IPS-20b (cell line): ENCODE measurements around the gene GRB14.

ENCODE experiments used
- H3K27ac ChIP-seq: one replicate; pipeline ENCODE4 v1.5.1; 2013; ENCODE audit warnings: low read length
- H3K27me3 ChIP-seq: 2 replicates; pipeline ENCODE4 v1.6.1; 2013; ENCODE audit warnings: mild to moderate bottlenecking, low read length, inconsistent platforms; ENCODE audit not compliant: insufficient read depth
- H3K36me3 ChIP-seq: 2 replicates; pipeline ENCODE4 v1.6.1; 2013; ENCODE audit warnings: low read depth, mild to moderate bottlenecking, inconsistent platforms, low read length, moderate library complexity; ENCODE audit not compliant: insufficient read depth
- H3K4me1 ChIP-seq: 2 replicates; pipeline ENCODE4 v1.6.1; 2013; ENCODE audit warnings: mild to moderate bottlenecking, control low read depth, inconsistent platforms, low read length, moderate library complexity; ENCODE audit not compliant: insufficient read depth
- H3K4me3 ChIP-seq: 2 replicates; pipeline ENCODE4 v1.5.1; 2013; ENCODE audit warnings: mild to moderate bottlenecking, low read length, inconsistent platforms
- H3K9ac ChIP-seq: 2 replicates; pipeline ENCODE4 v1.6.1; 2013; ENCODE audit warnings: low read depth, mild to moderate bottlenecking, inconsistent platforms, low read length, moderate library complexity
- H3K9me3 ChIP-seq: 2 replicates; pipeline ENCODE4 v1.6.1; 2013; ENCODE audit warnings: mild to moderate bottlenecking, low read depth, low read length, inconsistent platforms; ENCODE audit not compliant: insufficient read depth

Gene GRB14

GRCh38 chr2:164620873-164621763 is at the start of gene GRB14:
GRB14 (minus strand) TSS chr2:164621482; CDS start chr2:164621309, 173 bp downstream.
- Histone ChIP-seq H3K4me1 (peaks cover 25% of the 10 kb centered on the region), H3K9ac (peak within 1 kb of the TSS; percentile 86; the same call in 1 of the 2 replicates), H3K36me3 (peaks cover 8% of the 10 kb centered on the region; the same call in 1 of the 2 replicates), H3K4me3 (peak within 1 kb of the TSS; percentile 79), H3K27me3 (peaks cover 10% of the 10 kb centered on the region; the same call in 1 of the 2 replicates), H3K27ac (peak within 1 kb of the TSS; percentile 44), H3K9me3 (no peaks in the 10 kb centered on the region)

GRCh38 chr2:164669291-164669690 is 48.0 kb upstream of the GRB14 start:
- Histone ChIP-seq H3K4me3 (no peak overlapping the region), H3K9me3 (no peaks in the 10 kb centered on the region), H3K9ac (no peak overlapping the region), H3K4me1 (no peaks in the 10 kb centered on the region), H3K27ac (no peak overlapping the region), H3K36me3 (no peaks in the 10 kb centered on the region), H3K27me3 (no peaks in the 10 kb centered on the region)

- H3K27ac ChIP-seq, result no peak overlapping the region
- H3K9ac ChIP-seq, result no peak overlapping the region
- H3K9me3 ChIP-seq, result no peaks in the 10 kb centered on the region
- H3K27me3 ChIP-seq, result no peaks in the 10 kb centered on the region
- no peaks in the 10 kb centered on the region for H3K36me3 ChIP-seq
- no peak overlapping the region for H3K4me3 ChIP-seq
- H3K4me1 ChIP-seq, result no peaks in the 10 kb centered on the region
These were observed 46.3 kb upstream of the GRB14 start for GRCh38 chr2:164667566-164667965.

- no peak overlapping the region for H3K9ac ChIP-seq
- H3K27ac ChIP-seq, result no peak overlapping the region
- no peaks in the 10 kb centered on the region for H3K27me3 ChIP-seq
- no peak overlapping the region for H3K4me3 ChIP-seq
- no peaks in the 10 kb centered on the region for H3K36me3 ChIP-seq
- 0 out of 2 replicates have a peak, but pooled peaks cover 3% of the 10 kb centered on the region for H3K4me1 ChIP-seq
- no peaks in the 10 kb centered on the region for H3K9me3 ChIP-seq
These were observed 42.8 kb upstream of the GRB14 start for GRCh38 chr2:164664070-164664469.

GRCh38 chr2:164662868-164663631 is 41.8 kb upstream of the GRB14 start:
- H3K9me3 ChIP-seq, result no peaks in the 10 kb centered on the region
- no peak overlapping the region for H3K4me3 ChIP-seq
- no peak overlapping the region for H3K9ac ChIP-seq
- H3K27ac ChIP-seq, result no peak overlapping the region
- H3K4me1 ChIP-seq, result 0 out of 2 replicates have a peak, but pooled peaks cover 3% of the 10 kb centered on the region
- H3K36me3 ChIP-seq, result no peaks in the 10 kb centered on the region
- H3K27me3 ChIP-seq, result no peaks in the 10 kb centered on the region

- H3K36me3 ChIP-seq, result no peaks in the 10 kb centered on the region
- H3K27me3 ChIP-seq, result no peaks in the 10 kb centered on the region
- no peak overlapping the region for H3K27ac ChIP-seq
- H3K9me3 ChIP-seq, result no peaks in the 10 kb centered on the region
- H3K4me1 ChIP-seq, result 0 out of 2 replicates have a peak, but pooled peaks cover 3% of the 10 kb centered on the region
- no peak overlapping the region for H3K4me3 ChIP-seq
- H3K9ac ChIP-seq, result no peak overlapping the region
These were observed 40.8 kb upstream of the GRB14 start for GRCh38 chr2:164662066-164662465.

GRCh38 chr2:164661349-164661748 is 40.1 kb upstream of the GRB14 start:
- no peak overlapping the region for H3K4me3 ChIP-seq
- H3K27me3 ChIP-seq, result no peaks in the 10 kb centered on the region

GRCh38 chr2:164657129-164657528 is 35.8 kb upstream of the GRB14 start:
- Histone ChIP-seq H3K27ac (no peak overlapping the region), H3K36me3 (no peaks in the 10 kb centered on the region), H3K4me3 (no peak overlapping the region), H3K9me3 (no peaks in the 10 kb centered on the region), H3K4me1 (0 out of 2 replicates have a peak, but pooled peaks cover 3% of the 10 kb centered on the region), H3K9ac (no peak overlapping the region), H3K27me3 (peaks cover 5% of the 10 kb centered on the region; the same call in 1 of the 2 replicates)

More at GRCh38 chr2:164661349-164661748, 40.1 kb upstream of the GRB14 start:
- Histone ChIP-seq H3K9me3 (no peaks in the 10 kb centered on the region), H3K9ac (no peak overlapping the region), H3K4me1 (0 out of 2 replicates have a peak, but pooled peaks cover 3% of the 10 kb centered on the region), H3K36me3 (no peaks in the 10 kb centered on the region), H3K27ac (no peak overlapping the region)

- peaks cover 16% of the 10 kb centered on the region; the same call in 1 of the 2 replicates for H3K27me3 ChIP-seq
These were observed 34.5 kb upstream of the GRB14 start for GRCh38 chr2:164655750-164656149.

GRCh38 chr2:164655336-164655735 is 34.1 kb upstream of the GRB14 start:
- Histone ChIP-seq H3K4me3 (no peak overlapping the region), H3K9ac (no peak overlapping the region), H3K36me3 (no peaks in the 10 kb centered on the region), H3K9me3 (peaks cover under 1% of the 10 kb centered on the region; the same call in 1 of the 2 replicates), H3K4me1 (peaks cover 6% of the 10 kb centered on the region; the same call in 1 of the 2 replicates), H3K27ac (no peak overlapping the region), H3K27me3 (peaks cover 16% of the 10 kb centered on the region; the same call in 1 of the 2 replicates)

More at GRCh38 chr2:164655750-164656149, 34.5 kb upstream of the GRB14 start:
- H3K9ac ChIP-seq, result no peak overlapping the region
- no peaks in the 10 kb centered on the region for H3K36me3 ChIP-seq
- peaks cover 6% of the 10 kb centered on the region; the same call in 1 of the 2 replicates for H3K4me1 ChIP-seq
- no peaks in the 10 kb centered on the region for H3K9me3 ChIP-seq
- H3K27ac ChIP-seq, result no peak overlapping the region
- no peak overlapping the region for H3K4me3 ChIP-seq

- Histone ChIP-seq H3K9me3 (peaks cover 28% of the 10 kb centered on the region), H3K9ac (no peak overlapping the region), H3K27me3 (peaks cover 20% of the 10 kb centered on the region; the same call in 1 of the 2 replicates), H3K36me3 (no peaks in the 10 kb centered on the region), H3K4me3 (no peak overlapping the region), H3K27ac (no peak overlapping the region), H3K4me1 (peaks cover 3% of the 10 kb centered on the region; the same call in 1 of the 2 replicates)
These were observed 30.1 kb upstream of the GRB14 start for GRCh38 chr2:164651361-164651760.
